AG08396 (cell line): ENCODE results near the gene TUBB3.
A peak's percentile ranks its signal among the peaks of the same experiment; 100 is the strongest.
"Not testable (repeated sequence)": the region's sequence is repeated elsewhere in the genome, so short reads cannot be mapped to it uniquely, and the experiment has no call there.

Source experiments
- DNase-seq: peaks from one replicate; pipeline ENCODE4 v3.0.0; 2012; ENCODE audit warnings: low spot score, mixed read lengths

The TUBB3 gene

DNA sequence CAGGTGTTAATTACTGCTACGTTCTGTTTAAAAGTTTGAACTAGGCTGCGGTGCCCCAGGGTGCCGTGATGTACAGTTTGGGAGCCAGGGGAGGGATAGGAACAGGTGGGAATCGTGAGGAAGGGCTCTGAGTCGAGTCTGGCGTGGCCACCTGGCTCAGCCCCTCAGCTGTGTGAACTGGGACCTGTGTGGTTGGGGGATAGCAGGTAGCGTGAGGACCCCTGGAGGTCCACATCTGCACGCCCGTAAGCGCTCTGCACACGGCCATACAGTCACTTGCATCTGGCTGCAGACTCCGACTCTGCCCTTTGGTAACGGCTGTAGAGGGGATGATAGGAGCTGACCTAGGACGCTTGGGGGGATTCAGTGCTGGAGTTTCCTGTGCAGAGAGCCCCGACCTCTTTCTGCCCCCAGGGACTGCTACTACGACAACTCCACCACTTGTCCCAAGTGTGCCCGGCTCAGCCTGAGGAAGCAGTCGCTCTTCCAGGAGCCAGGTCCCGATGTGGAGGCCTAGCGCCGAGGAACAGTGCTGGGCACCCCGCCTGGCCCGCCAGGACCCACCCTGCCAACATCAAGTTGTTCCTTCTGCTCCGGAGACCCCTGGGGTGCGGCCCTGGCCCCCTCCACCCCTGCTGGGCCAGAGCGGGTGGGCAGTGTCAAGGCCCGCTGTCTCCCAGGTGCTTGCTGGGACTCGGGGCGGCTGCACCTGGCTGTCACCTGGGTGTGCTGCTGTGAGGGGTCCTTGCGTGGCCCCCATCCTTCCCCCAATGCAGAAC lies 42.5 kb downstream of the TUBB3 start:
- DNase-seq, result no peak

- no peak for DNase-seq
Measured at GRCh38 chr16:89966756-89967155, 43.6 kb downstream of the TUBB3 start.

DNA sequence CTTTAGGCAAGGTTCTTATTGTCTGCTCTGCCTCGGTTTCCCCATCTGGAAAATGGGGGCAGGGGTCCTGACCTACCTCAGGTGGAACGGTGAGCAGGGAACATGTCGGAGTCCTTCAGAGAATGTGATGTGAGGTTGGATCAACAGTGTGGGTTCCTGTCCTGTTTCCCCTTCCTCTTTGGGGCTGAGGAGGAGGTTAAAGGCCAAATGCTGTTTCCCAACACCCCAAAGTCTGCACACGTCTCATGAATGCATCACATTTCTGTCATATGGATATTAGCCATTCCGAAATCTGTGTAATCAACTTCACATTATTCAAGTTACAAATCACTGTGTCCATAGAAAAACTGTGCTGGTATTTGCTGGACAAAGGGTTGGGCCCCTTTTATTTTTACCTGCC lies 44.3 kb downstream of the TUBB3 start:
- not testable (repeated sequence) for DNase-seq

DNA sequence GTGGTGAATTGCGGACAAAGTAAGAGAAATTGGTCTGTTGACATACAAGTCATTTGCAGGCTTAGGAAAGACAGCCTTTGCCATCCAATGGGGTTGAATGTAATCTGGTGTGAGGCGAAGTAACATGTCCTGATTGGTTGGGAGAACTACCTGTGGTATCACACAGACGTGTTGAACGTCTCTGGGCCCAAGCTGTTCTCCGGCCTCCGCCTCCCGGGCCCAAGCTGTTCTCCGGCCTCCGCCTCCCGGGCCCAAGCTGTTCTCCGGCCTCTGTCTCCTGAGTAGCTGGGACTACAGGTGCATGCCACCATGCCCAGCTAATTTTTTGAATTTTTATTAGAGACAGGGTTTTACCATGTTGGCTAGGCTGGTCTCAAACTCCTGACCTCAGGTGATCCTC lies 44.9 kb downstream of the TUBB3 start:
- DNase-seq, result not testable (repeated sequence)

- no peak for DNase-seq
Measured at GRCh38 chr16:89969741-89970410, 46.7 kb downstream of the TUBB3 start.

DNA sequence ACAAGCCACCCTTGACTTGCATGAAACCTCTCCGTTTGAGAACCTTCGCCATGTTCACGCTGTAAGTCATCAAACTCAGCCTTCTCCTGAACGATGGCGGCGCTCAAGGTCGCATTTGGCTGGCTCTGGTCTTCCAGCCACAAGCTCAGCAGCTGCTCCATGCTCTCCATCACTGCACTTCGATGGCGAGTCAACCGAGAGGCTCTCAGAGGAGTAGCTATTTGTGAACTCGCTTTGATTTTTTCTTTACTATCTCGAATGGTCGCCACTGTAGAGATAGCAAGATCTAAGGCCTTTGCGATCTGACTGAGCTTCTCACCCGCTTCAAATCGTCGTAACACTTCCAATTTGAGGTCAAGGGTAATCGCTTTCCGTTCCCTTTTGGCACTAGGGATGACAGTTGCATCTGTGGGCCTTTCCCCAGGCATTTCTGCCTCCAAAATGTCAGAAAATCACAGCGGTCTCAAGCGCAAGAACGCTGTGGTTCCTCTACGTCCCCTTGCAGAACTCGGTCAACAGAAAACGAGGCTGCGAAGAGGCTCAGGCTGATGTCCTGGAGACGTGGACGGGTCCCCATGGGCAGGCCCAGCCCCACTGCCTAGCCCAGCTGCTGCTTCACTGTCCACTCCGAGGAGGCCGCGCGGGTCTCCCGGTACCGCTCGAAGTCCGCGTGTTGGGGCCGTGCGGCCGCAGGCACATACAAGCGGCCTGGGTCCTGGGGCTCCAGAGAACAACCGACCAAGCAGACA lies 48.5 kb downstream of the TUBB3 start:
- no peak for DNase-seq

GRCh38 chr16:89972244-89973234 lies 49.4 kb downstream of the TUBB3 start:
- peak; percentile 100 for DNase-seq

DNA sequence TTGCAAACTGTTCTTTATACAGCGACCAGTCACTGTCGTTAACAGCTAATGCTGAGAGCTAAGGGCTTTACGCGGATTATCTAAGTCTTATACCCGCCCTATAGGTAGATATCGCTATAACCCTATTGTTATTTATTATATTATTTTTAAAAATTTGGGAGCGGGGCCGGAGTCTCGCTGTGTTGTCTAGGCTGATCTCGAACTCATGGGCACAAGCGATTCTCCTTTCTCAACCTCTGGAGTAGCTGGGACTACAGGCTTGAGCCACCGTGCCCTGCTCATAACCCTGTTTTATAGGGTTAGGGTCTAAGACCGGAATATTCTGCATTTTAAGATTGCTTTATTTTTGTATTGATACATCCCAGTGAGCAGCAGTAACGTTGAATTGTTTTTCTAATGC lies 50.1 kb downstream of the TUBB3 start:
- DNase-seq, result no peak

DNA sequence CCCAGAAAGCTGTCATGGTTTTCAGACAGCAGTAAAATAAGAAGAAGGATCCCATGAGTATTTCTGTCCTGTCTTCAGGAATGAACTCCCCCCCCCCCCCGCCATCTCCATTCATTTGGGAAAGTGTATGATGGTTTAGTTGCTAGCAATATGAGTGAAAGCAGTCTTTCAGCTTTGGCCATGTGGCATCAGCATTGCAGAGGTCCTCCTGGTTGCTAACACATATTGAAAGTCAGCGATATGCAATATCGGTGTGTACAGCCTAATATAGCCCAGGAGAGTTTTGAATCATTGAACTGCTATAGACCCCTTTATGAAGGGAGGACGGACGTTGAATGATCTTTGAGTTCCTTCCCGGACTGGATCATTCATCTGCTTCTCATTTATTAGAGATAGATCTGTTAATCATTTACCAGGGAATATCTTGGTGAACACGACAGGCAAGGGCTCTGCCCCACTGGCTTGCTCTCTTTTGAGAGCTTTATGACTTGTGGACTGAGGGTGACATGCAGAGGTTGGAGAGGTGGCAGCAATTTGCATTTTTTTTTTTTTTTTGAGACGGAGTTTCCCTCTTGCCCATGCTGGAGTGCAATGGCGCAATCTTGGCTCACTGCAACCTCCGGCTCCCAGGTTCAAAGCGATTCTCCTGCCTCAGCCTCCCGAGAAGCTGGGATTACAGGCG lies 50.7 kb downstream of the TUBB3 start:
- DNase-seq, result no peak

DNA sequence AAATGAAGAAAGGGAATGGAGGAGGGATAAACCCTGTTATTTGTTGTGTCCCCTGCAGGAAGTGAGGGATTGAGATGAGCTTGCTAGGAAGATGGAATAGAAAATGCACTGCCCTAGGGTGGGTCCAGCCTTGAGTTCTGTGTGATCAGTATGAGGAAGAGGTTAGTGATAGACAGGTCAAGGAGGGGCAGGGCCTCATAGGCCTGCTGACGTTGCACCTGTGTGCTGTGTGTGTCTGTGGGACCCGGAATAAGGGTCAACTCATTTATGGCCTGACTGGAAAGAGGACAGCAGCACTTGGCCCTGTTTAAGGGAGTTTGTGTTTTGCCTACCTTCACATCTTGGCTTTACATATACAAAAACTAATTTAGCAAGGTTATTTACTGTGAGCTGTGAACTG lies 51.7 kb downstream of the TUBB3 start:
- DNase-seq, result no peak

DNA sequence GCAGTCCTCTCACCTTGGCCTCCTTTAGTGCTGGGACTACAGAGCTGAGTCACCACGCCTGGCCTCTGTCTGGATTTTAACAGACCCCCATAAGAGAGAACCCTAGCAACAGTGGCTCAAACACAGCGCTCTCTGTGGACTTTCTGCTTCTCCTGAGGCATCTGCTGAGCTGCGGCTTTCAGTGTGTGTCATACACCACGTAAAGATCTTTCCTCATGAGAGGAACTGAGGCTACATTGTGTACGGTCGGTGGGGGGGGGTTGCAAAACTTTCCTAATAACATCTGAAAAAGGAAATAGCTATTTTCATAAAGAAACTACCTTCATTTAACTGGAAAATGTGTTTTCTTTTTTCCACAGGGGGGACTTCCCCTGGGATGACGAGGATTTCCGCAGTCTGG lies 58.3 kb downstream of the TUBB3 start:
- DNase-seq, result no peak

DNA sequence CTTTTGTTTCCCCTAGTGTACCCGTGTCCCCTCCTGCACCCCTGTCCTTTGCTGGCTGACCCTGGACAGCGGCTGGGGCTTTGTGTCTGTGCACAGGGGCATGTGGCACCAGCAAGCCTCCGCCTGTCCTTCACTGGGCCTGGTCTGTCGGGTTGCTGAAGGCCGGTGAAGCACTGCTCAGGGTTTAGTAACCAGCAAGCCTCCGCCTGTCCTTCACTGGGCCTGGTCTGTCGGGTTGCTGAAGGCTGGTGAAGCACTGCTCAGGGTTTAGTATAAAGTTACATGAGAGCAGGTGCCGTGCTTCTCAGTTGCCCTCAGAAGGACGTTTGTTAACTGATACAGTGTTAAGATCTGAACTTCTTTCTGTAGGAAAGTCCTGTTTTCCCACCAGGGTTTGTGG lies 59.2 kb downstream of the TUBB3 start:
- no peak for DNase-seq

DNA sequence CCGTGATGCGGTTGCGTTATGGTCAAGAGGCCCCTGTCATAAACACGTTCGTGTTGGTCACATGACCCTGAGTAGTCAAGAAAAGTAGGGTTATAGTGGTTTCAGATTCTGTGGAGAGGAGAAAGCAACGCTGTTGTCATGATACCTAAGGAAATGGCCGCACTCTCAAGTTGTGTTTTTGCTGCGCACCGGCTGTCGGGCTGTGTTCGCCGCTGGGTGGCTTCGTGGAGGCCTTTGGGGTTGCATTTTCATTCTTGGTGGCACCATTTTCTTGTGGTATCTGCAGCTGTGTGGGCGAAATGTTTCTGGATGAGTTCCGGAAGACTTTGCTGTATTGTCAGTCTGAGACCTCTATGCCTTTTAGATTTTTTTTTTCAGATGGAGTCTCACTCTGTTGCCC lies 60.4 kb downstream of the TUBB3 start:
- DNase-seq, result no peak

DNA sequence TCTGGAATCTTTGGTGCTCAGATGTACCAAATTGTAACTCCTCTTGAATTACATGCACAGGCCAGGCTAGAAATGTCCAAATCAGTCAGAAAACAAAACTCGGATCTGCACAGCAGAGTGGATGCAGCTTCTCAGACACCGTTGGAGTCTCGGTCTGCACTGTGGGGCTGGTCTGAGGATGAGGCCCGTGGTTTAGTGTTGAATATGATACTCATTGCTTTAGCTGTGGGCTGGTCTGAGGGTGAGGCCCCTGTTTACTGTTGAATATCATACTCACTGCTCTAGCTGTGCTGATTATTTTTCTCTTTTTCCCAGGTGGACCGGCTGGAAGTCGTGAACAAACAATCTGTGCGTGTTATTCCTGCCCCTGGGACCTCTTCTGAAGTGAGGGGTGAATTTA lies 61.1 kb downstream of the TUBB3 start:
- no peak for DNase-seq

DNA sequence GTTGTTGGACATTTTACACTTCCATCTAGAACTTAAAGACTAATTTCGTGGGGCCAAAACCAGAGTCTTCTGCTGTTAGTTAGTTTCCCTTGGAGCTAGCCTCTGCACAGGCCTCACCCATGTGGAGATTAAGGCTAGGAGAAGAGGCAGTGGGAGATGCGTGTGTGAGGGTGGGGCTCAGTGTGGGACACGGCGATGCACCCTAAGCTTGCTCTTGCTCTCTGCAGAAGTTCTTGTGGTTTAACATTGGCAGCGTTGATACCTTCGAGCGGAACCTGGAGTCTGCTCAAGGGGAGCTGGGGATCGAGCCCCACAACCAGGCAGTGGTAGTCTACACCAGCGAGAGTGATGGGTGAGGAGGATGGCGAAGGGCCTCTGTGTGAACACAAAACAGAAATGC lies 62.1 kb downstream of the TUBB3 start:
- no peak for DNase-seq
